OCI-LY3 (cell line): Measurements from ENCODE around the gene RBMXL2.

Experiments used
- CTCF ChIP-seq: fragments of 200-600, 300-600 bp; sonication (generic); IDR thresholded peaks from 2 replicates; pipeline ENCODE4 v1.5.1; 2014; ENCODE audit warnings: antibody characterized with exemption, low read length, low read depth
- EZH2phosphoT487 ChIP-seq: fragments of 200-600 bp; shearing (Covaris generic); IDR thresholded peaks from 2 replicates; pipeline ENCODE4 v1.6.1; 2018; ENCODE audit warnings: antibody characterized with exemption, mixed run types, low read depth

- no peak for TF ChIP-seq CTCF
- TF ChIP-seq EZH2phosphoT487 = no peak
Measured at GRCh38 chr11:7081441-7081840, 7.4 kb upstream of the RBMXL2 start.
